Small intestine (tissue), 7 donors: ENCODE measurements around the gene CBLC. TPM values are rescaled to one million over a fixed set of nuclear protein-coding genes. Genes with fewer than 3 reads are reported as not detected.
"Not testable (repeated sequence)": the region's sequence is repeated elsewhere in the genome, so short reads cannot be mapped to it uniquely, and the experiment has no call there.

ENCODE experiments used
- DNase-seq, 2 donors: peaks; one replicate each; pipeline versions ENCODE4 v3.0.0 to v3.0.0-alpha.2; 2013
- FAIRE-seq: peaks from 2 replicates; lab custom pipeline; 2012; peaks lifted over from hg19 to GRCh38; lab: Jason Lieb, UNC
- H3K27ac ChIP-seq, 3 donors: one replicate each; pipeline ENCODE4 v1.5.1; 2013; ENCODE audit warnings: low read length in 2 of 3, mild to moderate bottlenecking in 2 of 3, control low read depth in 1 of 3, inconsistent platforms in 1 of 3, low read depth in 1 of 3, moderate library complexity in 1 of 3
- H3K27me3 ChIP-seq, 3 donors: one replicate each; pipeline ENCODE4 v1.6.1; 2013; ENCODE audit warnings: low read length in 3 of 3, inconsistent platforms in 1 of 3; ENCODE audit not compliant: control insufficient read depth in 3 of 3, insufficient read depth in 3 of 3
- H3K36me3 ChIP-seq, 3 donors: one replicate each; pipeline ENCODE4 v1.6.1; 2013; ENCODE audit warnings: low read length in 3 of 3, inconsistent platforms in 1 of 3, low read depth in 1 of 3, mild to moderate bottlenecking in 1 of 3, moderate library complexity in 1 of 3; ENCODE audit not compliant: control insufficient read depth in 3 of 3, insufficient read depth in 2 of 3
- H3K4me1 ChIP-seq, 3 donors: one replicate each; pipeline ENCODE4 v1.6.1; 2013; ENCODE audit warnings: low read length in 2 of 3, inconsistent platforms in 1 of 3, low read depth in 1 of 3, mild to moderate bottlenecking in 1 of 3, moderate library complexity in 1 of 3; ENCODE audit not compliant: control insufficient read depth in 3 of 3, insufficient read depth in 2 of 3
- H3K4me3 ChIP-seq, 3 donors: one replicate each; pipeline ENCODE4 v1.5.1; 2013; ENCODE audit warnings: low read length in 3 of 3, control low read depth in 1 of 3, inconsistent platforms in 1 of 3, low read depth in 1 of 3, mild to moderate bottlenecking in 1 of 3, moderate library complexity in 1 of 3
- H3K9me3 ChIP-seq, 2 donors: one replicate each; pipeline ENCODE4 v1.6.1; 2013; ENCODE audit warnings: low read depth in 1 of 2, low read length in 1 of 2; ENCODE audit not compliant: control insufficient read depth in 2 of 2, insufficient read depth in 1 of 2
- WGBS, 3 donors: extraction: QIAGEN DNeasy Blood & Tissue Kit; methylation state at CpG; one replicate each; pipeline ENCODE4 v1.1.7; 2013; 5-methylcytosine and 5-hydroxymethylcytosine counted together
- polyA plus RNA-seq, 4 donors: library from polyadenylated mRNA; stranded (reverse) in 3 of 4; unstranded in 1 of 4; fragments of 200-250 nt in 3 of 4; fragments of 120-200 nt in 1 of 4; gene quantifications; one replicate each; pipeline versions ENCODE4 v1.2.1 to v1.2.3, GENCODE V29; 2013
- donor health status: healthy with polysubstance abuse.
- donor health status: control.
- donor health status: control.
- donor health status: Bipolar disorder and iron deficiency.
- donor health status: healthy.

The CBLC gene
- polyA plus RNA-seq, 4 donors = 54.0 to 162 (median 92.3) TPM

GRCh38 chr19:44824761-44825160 is 47.1 kb downstream of the CBLC start:
- H3K4me3 ChIP-seq = no peak overlapping the region
- peaks cover 0 to 4% (median 0%) of the 10 kb centered on the region in 3 donors for H3K4me1 ChIP-seq
- 75 to 87% (median 75%) methylated on average over 4 of the region's 4 CpGs for WGBS, 3 donors
- FAIRE-seq (no peak), DNase-seq (no peak)
- H3K36me3 ChIP-seq = peaks cover 0 to 15% (median 0%) of the 10 kb centered on the region in 3 donors
- H3K27ac ChIP-seq = no peak overlapping the region
- H3K27me3 ChIP-seq = no peaks in the 10 kb centered on the region
- no peaks in the 10 kb centered on the region for H3K9me3 ChIP-seq

- not testable (repeated sequence) for H3K27ac ChIP-seq, H3K27me3 ChIP-seq, H3K4me1 ChIP-seq, DNase-seq, H3K4me3 ChIP-seq, H3K9me3 ChIP-seq, FAIRE-seq, H3K36me3 ChIP-seq
- WGBS, 3 donors = 53 to 71% (median 63%) methylated on average over 6 of the region's 6 CpGs
Measured at GRCh38 chr19:44832875-44833274, 55.2 kb downstream of the CBLC start.

- not testable (repeated sequence) for FAIRE-seq, H3K4me1 ChIP-seq, DNase-seq, H3K27ac ChIP-seq, H3K36me3 ChIP-seq, H3K4me3 ChIP-seq, H3K9me3 ChIP-seq, H3K27me3 ChIP-seq
- WGBS, 3 donors = 67 to 84% (median 69%) methylated on average over 8 of the region's 8 CpGs
Measured at GRCh38 chr19:44834399-44834798, 56.7 kb downstream of the CBLC start.

GRCh38 chr19:44839276-44839675 is 61.6 kb downstream of the CBLC start:
- H3K27me3 ChIP-seq = peaks cover 0 to 3% (median 0%) of the 10 kb centered on the region in 3 donors
- H3K36me3 ChIP-seq = no peaks in the 10 kb centered on the region
- peaks cover 0 to 5% (median 0%) of the 10 kb centered on the region in 3 donors for H3K4me1 ChIP-seq
- no peak overlapping the region for H3K4me3 ChIP-seq
- H3K27ac ChIP-seq = no peak overlapping the region
- FAIRE-seq (no peak), DNase-seq (peak; percentile 42 to 46)
- H3K9me3 ChIP-seq = no peaks in the 10 kb centered on the region
- 43 to 68% (median 58%) methylated on average over 2 of the region's 2 CpGs for WGBS, 3 donors

GRCh38 chr19:44840811-44841210 is 63.1 kb downstream of the CBLC start:
- no peak for FAIRE-seq
- 73 to 90% (median 85%) methylated on average over 7 of the region's 7 CpGs for WGBS, 3 donors
- H3K27me3 ChIP-seq = no peaks in the 10 kb centered on the region

GRCh38 chr19:44841231-44841630 is 63.5 kb downstream of the CBLC start:
- WGBS, 3 donors = 31 to 61% (median 35%) methylated on average over 3 of the region's 3 CpGs
- no peaks in the 10 kb centered on the region for H3K9me3 ChIP-seq
- no peak for FAIRE-seq

More at GRCh38 chr19:44840811-44841210, 63.1 kb downstream of the CBLC start:
- no peaks in the 10 kb centered on the region for H3K36me3 ChIP-seq
- no peak overlapping the region for H3K4me3 ChIP-seq
- no peak overlapping the region for H3K27ac ChIP-seq
- peaks cover 0 to 15% (median 0%) of the 10 kb centered on the region in 3 donors for H3K4me1 ChIP-seq
- no peak for DNase-seq
- no peaks in the 10 kb centered on the region for H3K9me3 ChIP-seq

GRCh38 chr19:44845286-44845611 is 67.6 kb downstream of the CBLC start:
- peak overlapping the region in 2 of 3 donors; percentile 85 to 92 for H3K27ac ChIP-seq
- DNase-seq = no peak
- no peaks in the 10 kb centered on the region for H3K9me3 ChIP-seq
- H3K36me3 ChIP-seq = peaks cover 0 to 14% (median 0%) of the 10 kb centered on the region in 3 donors
- H3K4me3 ChIP-seq = peak overlapping the region in 2 of 3 donors; percentile 62 to 92
- H3K4me1 ChIP-seq = peaks cover 0 to 35% (median 0%) of the 10 kb centered on the region in 3 donors
- FAIRE-seq = no peak
- H3K27me3 ChIP-seq = no peaks in the 10 kb centered on the region
- WGBS, 3 donors = 7 to 11% (median 10%) methylated on average over 12 of the region's 12 CpGs

More at GRCh38 chr19:44841231-44841630, 63.5 kb downstream of the CBLC start:
- peaks cover 0 to 15% (median 0%) of the 10 kb centered on the region in 3 donors for H3K4me1 ChIP-seq
- no peaks in the 10 kb centered on the region for H3K36me3 ChIP-seq
- DNase-seq = no peak
- no peak overlapping the region for H3K4me3 ChIP-seq
- no peaks in the 10 kb centered on the region for H3K27me3 ChIP-seq
- no peak overlapping the region for H3K27ac ChIP-seq

- no peak for FAIRE-seq
Measured at GRCh38 chr19:44845612-44846454, 68.1 kb downstream of the CBLC start, which contains the start of gene NECTIN2. TSS of gene NECTIN2 (plus strand) at chr19:44846297. CDS start at chr19:44846526, 229 bp downstream.

More at GRCh38 chr19:44845612-44846454, 68.1 kb downstream of the CBLC start, which contains the start of gene NECTIN2:
- Histone ChIP-seq H3K36me3 (peaks cover 0 to 20% (median 0%) of the 10 kb centered on the region in 3 donors), H3K27ac (peak within 1 kb of the TSS; percentile 97 to 100 (median 98)), H3K9me3 (no peaks in the 10 kb centered on the region), H3K27me3 (no peaks in the 10 kb centered on the region), H3K4me3 (peak within 1 kb of the TSS; percentile 81 to 97 (median 92)), H3K4me1 (peaks cover 0 to 37% (median 0%) of the 10 kb centered on the region in 3 donors)
- 0 to 1% (median 1%) methylated on average over 55 to 67 of the region's 67 CpGs for WGBS, 3 donors
- DNase-seq = peak; percentile 99 to 100
